HTERT RPE-1 (cell line): ENCODE results near the gene KANSL1.
"Not testable (repeated sequence)": the region's sequence is repeated elsewhere in the genome, so short reads cannot be mapped to it uniquely, and the experiment has no call there.

Experiments
- in situ Hi-C: fragments of 300-500 bp; cut with MboI; formaldehyde crosslinking; loops from 4 replicates; pipeline ENCODE4 v1.14.3; 2020; ENCODE audit warnings: low sequenced_read_pairs

KANSL1 gene

GRCh38 chr17:46025510-46026165 lies 167.6 kb downstream of the KANSL1 start:
- in situ Hi-C loops: no loop called here

GRCh38 chr17:46025060-46025459 lies 168.2 kb downstream of the KANSL1 start:
- in situ Hi-C loops: no loop called here

DNA sequence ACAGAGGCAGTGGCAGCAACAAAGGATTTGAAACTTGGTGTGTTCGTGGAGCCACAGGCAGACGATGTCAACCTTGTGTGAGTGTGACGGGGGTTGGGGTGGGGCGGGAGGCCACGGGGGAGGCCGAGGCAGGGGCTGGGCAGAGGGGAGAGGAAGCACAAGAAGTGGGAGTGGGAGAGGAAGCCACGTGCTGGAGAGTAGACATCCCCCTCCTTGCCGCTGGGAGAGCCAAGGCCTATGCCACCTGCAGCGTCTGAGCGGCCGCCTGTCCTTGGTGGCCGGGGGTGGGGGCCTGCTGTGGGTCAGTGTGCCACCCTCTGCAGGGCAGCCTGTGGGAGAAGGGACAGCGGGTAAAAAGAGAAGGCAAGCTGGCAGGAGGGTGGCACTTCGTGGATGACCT lies 168.6 kb downstream of the KANSL1 start:
- in situ Hi-C loops: no loop called here

DNA sequence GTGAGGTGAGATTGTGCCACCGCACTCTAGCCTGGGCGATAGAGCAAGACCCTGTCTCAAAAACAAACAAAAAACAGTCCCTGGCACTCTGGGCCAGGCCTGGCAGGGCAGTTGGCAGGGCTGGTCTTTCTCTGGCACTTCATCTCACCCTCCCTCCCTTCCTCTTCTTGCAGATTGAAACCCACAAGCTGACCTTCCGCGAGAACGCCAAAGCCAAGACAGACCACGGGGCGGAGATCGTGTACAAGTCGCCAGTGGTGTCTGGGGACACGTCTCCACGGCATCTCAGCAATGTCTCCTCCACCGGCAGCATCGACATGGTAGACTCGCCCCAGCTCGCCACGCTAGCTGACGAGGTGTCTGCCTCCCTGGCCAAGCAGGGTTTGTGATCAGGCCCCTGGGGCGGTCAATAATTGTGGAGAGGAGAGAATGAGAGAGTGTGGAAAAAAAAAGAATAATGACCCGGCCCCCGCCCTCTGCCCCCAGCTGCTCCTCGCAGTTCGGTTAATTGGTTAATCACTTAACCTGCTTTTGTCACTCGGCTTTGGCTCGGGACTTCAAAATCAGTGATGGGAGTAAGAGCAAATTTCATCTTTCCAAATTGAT lies 169.3 kb downstream of the KANSL1 start:
- in situ Hi-C loops: no loop called here

DNA sequence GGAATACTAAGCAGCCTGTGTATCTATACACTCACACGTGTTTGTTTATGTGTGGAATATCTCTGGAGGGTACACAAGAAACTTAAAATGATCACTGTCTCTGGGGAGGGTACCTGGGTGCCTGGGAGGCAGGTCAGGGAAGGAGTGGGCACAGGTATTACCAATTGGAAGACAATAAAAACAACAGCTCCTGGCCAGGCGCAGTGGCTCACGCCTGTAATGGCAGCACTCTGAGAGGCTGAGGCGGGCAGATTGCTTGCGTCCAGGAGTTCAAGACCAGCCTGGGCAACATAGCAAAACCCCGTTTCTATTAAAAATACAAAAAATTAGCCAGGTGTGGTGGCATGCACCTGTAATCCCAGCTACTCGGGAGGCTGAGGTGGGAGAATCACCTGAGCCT lies 169.9 kb downstream of the KANSL1 start:
- in situ Hi-C loops: not testable (repeated sequence)

- in situ Hi-C loops: no loop called here
Measured at GRCh38 chr17:46020998-46021397, 172.2 kb downstream of the KANSL1 start.

- in situ Hi-C loops: no loop called here
Measured at GRCh38 chr17:46020023-46020761, 173.0 kb downstream of the KANSL1 start.

DNA sequence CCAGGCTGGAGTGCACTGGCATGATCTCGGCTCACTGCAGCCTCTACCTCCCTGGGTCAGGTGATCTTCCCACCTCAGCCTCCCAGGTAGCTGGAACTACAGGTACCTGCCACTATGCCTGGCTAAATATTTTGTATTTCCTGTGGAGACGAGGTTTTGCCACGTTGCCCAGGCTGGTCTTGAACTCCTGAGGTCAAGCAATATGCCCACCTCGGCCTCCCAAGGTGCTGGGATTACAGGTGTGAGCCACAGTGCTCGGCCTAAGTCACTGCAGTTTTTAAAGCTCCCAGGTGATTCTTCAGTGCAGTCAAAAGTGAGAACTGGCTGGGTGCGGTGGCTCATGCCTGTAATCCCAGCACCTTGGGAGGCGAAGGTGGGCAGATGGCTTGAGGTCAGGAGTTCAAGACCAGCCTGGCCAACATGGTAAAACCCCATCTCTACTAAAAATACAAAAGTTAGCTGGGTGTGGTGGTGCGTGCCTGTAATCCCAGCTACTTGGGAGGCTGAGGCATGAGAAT lies 173.8 kb downstream of the KANSL1 start:
- in situ Hi-C loops: not testable (repeated sequence)

- in situ Hi-C loops: no loop called here
Measured at GRCh38 chr17:46013502-46014165, 179.6 kb downstream of the KANSL1 start.

GRCh38 chr17:46013127-46013501 lies 180.1 kb downstream of the KANSL1 start:
- in situ Hi-C loops: no loop called here

GRCh38 chr17:46012506-46013079 lies 180.6 kb downstream of the KANSL1 start:
- in situ Hi-C loops: no loop called here

GRCh38 chr17:46011711-46012505 lies 181.3 kb downstream of the KANSL1 start:
- in situ Hi-C loops: no loop called here

- in situ Hi-C loops: no loop called here
Measured at GRCh38 chr17:46010597-46011186, 182.5 kb downstream of the KANSL1 start.

GRCh38 chr17:46009681-46010596 lies 183.3 kb downstream of the KANSL1 start:
- in situ Hi-C loops: no loop called here

DNA sequence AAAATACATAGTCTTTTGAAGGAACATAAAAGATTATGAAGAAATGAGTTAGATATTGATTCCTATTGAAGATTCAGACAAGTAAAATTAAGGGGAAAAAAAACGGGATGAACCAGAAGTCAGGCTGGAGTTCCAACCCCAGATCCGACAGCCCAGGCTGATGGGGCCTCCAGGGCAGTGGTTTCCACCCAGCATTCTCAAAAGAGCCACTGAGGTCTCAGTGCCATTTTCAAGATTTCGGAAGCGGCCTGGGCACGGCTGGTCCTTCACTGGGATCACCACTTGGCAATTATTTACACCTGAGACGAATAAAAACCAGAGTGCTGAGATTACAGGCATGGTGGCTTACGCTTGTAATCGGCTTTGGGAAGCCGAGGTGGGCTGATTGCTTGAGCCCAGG lies 184.6 kb downstream of the KANSL1 start:
- in situ Hi-C loops: no loop called here

DNA sequence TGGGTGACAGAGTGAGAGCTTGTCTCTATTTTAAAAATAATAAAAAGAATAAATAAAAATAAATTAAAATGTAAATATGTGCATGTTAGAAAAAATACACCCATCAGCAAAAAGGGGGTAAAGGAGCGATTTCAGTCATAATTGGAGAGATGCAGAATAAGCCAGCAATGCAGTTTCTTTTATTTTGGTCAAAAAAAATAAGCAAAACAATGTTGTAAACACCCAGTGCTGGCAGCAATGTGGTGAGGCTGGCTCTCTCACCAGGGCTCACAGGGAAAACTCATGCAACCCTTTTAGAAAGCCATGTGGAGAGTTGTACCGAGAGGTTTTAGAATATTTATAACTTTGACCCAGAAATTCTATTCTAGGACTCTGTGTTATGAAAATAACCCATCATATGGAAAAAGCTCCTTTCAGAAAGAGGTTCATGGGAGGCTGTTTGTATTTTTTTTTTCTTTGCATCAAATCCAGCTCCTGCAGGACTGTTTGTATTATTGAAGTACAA lies 185.7 kb downstream of the KANSL1 start:
- in situ Hi-C loops: no loop called here

- in situ Hi-C loops: not testable (repeated sequence)
Measured at GRCh38 chr17:46006082-46006481, 187.1 kb downstream of the KANSL1 start.

GRCh38 chr17:46003907-46004748 lies 189.1 kb downstream of the KANSL1 start:
- in situ Hi-C loops: no loop called here
